GM19468 (cell line): ENCODE measurements around the gene EPN2.
"Not testable (repeated sequence)": the region's sequence is repeated elsewhere in the genome, so short reads cannot be mapped to it uniquely, and the experiment has no call there.

Source experiments
- ATAC-seq: cut with Tn5 transposase; IDR thresholded peaks from one replicate; pipeline ENCODE4 v1.9.1; 2021; ENCODE audit warnings: mild to moderate bottlenecking, moderate library complexity, moderate number of reproducible peaks; ENCODE audit not compliant: unreplicated experiment; ENCODE audit errors: extremely low read depth

The EPN2 gene

DNA sequence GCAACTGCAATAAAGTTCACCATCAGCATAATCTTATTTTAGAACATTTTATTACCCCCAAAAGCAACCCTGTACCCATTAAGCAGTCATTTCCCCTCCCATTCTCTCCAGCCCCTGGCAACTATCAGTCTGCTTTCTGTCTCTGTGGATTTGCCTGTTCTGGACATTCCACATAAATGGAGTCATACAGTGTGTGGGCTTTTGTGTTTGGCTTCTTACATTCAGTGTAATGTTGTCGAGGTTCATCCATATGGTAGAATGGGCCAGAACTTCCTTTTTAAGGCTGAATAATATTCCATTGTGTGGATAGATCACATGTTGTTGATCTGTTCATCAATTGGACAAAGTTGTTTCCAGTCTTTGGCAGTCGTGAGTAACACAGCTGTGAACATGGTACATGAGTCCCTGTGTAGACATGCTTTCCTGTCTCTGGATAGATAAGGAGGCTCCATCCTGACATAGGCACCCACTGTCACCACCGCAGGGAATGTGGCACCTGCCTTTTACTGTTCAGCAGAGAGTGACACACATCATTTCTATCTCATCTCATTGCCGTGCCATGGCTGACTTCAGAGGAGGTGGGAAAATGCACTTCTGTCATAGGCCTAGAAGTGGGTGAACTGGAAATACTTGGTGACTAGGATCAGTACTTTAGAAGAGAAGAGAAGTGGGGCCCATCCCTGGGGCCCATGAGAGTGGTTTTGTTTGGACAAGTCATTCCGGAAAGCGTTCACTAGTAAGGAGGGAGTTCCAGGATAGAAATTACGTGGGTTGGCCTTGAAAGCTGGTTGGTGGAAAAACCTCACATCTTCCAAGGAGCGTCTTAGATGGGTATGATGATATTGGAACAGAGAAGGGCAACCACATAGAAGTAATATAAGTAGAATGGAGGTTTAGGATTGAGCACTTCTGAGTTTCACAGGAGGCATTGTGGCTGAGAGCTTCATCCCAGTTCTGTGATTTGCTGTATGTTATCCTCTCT is 25.8 kb downstream of the EPN2 start:
- no peak for ATAC-seq

DNA sequence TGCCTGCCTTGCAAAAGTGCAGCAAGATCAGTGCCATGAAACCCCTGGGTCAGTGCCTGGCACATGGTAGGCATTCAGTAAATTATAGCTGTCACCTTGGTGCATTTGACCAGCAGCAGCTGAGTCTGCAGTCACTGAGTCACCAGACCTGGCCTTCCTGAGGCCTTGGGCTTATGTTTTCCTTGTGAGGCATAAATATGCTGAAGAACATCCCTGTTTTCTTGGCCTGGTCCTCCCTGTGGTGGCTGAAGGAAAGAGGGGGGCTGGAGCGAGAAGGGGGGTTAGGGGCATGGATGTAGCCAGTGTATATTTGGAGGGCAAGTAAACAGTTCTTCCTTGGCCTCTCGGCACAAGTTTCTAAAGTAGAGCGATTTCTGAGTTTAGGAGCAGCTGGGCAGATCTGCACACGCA is 26.5 kb downstream of the EPN2 start:
- no peak for ATAC-seq

DNA sequence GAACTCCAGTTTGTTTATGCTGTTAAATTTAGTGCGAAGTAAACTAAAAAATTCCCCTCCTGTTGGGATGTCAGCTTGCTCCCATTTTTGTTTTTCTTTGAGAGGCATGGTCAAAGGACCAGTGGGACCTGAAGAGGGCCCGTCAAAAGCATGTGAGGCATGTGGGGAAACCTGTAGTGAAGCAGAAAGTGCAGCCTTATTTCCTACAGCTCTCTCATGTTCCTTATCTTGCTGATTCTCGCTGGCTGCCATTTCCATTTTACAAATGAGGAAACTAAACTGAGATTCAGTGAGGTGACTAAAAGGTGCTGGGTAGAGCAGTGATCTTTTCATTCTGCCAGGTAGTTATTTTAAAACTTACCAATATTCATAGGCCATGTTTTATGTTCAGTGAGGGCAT is 27.1 kb downstream of the EPN2 start:
- no peak for ATAC-seq

DNA sequence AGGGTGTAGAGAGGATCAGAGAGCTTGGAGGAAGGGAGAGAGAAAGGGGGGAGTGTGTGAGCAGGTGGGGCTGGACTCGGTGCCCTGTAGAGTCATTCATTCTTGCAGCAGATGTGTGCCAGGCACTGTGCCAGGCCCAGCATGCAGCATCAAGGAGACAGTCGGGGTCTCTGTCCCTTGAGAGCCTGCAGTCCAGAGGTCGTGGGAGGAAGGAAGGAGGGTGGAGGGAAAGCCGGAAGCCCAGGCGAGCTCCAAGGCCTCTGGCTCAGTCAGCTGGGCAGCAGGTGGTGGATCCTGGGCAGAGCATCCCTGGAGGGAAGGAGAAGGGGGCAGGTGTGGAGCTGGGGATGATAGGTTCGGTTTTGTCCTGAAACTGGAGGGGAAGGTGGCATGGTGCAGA is 27.5 kb downstream of the EPN2 start:
- no peak for ATAC-seq

DNA sequence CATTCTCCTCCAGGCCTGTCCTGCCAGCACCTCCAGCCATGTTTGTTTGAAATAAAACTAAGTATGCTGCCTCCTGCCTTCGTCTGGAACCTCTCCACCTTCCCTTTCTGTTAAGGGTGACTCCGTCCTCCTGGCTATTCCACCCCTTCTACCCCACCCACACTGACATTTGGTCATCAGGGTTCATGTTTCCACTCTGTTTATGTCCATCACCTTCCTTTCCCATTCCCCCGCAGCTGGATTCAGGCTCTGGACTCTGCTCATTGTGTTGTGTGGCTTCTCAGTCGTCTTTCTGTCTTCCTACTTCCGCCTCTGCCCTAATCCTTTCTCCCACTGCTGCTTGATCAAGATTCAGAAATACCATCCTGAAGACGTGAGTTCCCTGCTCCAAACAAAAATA is 28.6 kb downstream of the EPN2 start:
- no peak for ATAC-seq

DNA sequence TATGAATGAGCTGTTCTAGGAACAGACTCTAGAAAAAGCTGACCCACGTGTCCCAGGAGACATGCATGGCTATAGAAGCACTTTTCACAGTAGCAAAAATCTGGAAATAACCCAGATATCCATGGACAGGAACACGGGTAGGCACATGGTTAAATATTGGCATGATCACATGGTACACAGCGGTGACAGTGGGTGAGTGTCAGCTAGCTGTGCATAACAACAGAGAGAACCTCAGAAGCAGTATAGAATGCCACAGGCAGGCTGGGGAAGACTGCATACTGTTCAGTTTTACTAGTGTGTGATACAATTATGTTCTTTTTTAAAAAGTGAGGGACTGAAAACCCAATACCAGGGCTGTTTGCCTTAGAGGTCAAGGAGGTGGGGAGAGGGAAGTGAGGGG is 31.4 kb downstream of the EPN2 start:
- ATAC-seq: no peak

DNA sequence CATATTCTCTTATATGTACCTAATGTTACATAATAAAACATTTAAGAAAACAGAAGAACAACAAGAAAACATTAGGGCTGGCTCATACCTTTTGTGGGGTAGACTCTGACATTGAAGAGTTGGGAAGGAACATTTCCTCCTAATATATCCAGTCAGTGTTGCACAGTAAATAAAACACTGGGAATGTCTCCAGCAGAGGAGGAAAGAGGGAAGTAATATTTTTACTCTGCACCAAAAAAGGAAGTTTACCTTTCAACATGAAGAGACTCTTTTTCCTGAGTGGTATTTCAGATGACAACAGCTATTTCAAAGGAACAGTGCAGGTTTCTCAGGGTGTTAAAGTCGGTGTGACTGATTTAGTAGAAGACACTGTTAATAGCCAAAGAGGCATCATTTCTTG is 31.9 kb downstream of the EPN2 start:
- ATAC-seq: no peak

DNA sequence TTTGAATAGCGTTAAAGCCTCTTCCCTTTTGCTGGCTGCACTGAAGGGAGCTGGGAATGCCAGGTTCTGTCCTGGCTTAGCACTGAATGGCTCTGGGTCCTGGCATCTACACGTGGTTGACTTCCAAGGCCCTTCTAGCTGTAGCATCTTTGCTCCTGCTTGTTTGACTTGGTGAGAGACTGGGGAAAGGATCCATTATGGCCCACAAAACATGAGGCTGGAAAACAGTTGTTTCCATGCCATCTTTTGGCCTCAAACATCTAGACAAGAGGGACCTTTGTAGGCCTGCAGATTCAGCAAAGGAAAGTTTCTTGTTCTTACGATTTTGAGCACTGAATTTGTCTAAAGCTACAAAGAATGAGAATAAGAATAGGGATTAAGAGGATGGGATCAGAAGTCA is 32.5 kb downstream of the EPN2 start:
- ATAC-seq: no peak

DNA sequence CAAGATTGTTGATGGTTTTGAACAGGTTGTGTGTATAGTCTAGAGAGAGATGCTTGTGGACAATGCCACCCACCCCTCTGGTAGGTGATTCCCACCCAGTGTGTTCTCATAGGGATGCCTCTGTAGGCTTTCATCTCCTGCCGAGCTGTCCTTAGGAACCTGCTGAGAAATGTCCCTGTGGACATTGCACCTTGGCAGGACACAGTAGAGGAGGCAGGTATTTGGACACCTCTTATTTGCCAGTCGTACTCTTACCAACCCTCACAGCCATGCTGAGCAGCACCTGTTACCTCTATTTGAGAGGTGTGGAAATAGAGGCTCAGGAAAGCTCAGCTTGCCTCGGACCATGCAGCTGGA is 33.2 kb downstream of the EPN2 start:
- no peak for ATAC-seq

DNA sequence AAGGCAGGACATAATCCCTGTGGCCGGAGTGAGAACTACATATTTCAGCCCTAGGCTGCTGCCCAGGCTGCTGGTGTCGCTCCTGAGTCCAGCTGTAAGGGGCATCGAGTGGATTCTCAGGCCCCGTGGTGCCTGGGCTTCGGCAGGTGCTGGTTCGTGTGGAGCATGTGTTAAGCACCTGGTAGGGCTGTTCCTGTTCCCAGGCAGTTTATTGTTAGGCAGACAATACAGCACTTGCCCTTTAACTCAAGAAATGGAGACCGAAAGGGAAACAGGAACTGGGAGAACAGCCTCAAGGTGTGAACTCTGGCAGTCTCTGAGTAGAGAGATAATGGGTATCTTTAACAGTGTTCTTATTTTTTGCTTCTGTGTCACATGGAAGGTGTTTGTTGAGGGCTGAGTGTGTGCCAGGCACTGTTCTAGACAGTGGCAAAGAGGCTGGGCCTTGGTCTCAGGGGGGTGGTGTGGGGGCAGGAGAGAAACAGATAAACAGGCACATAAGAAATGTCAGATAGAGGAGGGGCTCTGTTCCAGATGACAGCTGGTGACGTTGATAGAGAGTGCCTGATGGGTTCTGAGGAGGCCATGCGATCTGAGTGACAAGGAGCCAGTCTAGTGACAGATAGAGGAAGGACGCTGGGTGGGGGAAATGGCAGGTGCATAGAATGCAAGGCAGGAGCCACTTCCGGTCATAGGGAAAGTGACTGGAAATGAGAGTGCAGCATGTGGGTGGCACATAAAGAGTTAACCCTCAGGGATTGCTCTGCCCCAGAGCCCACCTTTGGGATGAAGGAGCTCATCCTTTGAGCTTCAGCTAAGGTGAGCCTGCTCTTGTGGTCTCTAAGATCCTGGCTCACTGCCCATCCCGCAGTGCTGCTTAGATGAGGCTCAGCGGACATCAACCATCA is 33.8 kb downstream of the EPN2 start:
- ATAC-seq: no peak

DNA sequence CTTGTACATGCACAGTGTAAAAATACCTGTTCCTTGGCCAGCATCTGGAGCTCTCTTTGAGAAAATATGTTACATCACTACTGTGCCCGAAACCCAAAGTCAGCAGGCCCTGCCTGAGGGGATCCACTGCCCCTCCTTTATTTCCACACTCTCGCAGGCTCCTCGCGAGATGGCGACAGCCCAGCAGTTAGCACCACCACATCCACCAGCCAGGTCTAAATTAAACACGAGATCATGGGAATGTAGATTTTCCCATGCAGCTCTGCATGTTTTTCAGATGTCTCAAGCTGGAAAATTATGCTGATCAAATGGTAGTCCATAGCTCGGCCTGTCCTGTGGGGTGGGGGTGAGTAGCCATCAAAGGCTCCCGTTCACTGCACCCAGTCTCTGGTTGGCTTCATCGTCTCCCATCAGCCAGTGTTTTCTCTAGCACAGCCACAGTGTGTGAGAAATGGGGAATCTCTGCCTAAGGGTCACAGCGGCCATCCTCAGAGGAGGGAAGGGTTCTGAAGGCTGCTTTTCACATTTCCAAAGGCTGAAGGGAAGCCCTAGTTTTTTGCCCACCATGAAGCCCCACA is 34.7 kb downstream of the EPN2 start:
- no peak for ATAC-seq

DNA sequence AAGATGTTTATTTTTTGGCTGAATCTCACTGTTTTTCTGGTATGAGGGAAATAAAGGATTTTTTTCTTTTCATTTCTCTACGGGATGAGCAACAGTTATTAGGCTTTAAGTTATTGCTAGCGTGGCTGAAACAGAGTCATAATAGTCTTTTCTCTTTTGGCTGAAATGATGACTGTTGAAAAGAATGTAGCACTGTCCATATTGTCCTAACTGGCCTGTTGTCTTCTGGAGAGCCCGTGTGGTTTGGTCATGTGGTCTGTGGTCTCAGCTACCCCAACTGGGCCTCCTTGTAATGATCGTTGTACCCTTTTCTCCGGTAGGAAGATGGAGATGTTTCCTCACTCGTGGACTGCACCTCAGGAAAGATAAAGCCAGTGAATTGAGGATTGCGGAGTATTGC is 36.6 kb downstream of the EPN2 start:
- no peak for ATAC-seq

DNA sequence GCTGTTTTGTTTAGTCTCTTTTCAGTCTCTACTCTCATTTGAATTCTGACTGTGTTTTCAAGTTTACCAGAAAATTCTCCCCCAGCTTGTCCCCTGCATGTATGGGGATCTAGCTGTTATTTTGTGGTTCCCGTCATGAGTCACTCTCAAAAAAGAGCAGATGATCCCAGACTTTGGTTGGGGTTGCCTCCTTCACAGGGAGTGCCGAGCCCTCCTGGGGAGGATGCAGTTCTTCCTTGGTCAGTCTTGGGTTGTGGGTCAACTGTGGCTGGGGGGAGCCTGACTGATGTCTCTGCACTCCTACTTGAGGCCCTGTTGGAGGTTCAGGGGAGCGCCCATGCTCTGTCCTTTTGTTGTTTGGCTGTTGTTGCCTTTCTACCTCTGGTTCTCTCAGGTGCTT is 37.7 kb downstream of the EPN2 start:
- no peak for ATAC-seq

DNA sequence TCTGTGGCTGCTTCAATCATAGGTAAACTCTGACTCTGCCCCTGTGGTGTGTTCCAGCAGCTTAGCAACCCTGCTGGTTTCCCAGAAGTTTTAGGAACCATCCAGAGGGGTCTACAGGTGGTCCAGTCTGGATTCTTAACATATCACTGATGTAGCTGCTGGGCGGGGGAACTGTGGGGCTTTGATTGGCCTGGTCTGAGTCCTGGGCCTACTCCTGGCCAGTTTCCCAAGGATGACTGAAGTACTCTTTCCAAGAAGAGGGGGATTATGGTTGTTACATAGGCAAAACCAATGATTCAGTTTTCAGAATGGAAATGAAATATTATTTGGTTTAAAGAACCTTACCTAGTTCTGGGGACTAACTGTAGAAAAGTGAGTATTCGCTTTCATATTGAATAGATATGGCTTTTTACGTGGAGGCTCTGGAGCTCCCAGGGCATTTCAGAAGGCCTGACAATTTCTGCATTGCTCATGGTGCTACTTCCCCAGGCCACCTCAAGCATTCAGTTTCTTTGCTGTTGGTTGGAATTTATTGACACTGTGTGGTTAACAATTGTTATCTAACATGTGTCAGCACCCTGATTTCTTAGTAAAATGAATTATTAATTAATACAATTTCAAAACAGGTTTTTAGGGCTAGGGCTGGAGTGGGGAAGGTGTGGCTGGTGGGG is 38.4 kb downstream of the EPN2 start:
- no peak for ATAC-seq

DNA sequence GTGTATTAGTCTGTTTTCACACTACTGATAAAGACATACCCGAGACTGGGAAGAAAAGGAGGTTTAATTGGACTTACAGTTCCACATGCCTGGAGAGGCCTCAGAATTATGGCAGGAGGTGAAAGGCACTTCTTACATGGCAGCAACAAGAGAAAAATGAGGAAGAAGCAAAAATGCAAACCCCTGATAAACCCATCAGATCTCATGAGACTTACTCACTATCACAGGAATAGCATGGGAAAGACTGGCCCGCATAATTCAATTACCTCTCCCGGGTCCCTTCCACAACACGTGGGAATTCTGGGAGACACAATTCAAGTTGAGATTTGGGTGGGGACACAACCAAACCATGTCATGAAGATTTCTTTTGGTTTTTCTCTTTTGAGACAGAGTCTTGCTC is 41.1 kb downstream of the EPN2 start:
- ATAC-seq: not testable (repeated sequence)

DNA sequence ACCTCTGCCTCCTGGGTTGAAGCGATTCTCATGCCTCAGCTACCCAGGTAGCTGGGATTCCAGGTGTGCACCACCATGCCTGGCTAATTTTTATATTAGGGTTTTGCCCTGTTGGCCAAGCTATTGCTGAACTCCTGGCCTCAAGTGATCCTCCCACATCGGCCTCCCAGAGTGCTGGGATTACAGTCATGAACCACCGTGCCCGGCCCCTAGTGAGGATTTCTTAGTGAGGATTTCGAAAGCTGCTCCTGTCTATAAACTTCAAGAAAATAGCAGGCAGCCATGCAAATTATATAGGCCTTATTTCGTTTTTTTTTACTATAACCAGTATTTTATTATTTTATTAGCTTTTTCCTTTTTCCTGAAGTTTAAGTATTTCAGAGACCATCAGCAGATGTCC is 41.6 kb downstream of the EPN2 start:
- ATAC-seq: no peak

DNA sequence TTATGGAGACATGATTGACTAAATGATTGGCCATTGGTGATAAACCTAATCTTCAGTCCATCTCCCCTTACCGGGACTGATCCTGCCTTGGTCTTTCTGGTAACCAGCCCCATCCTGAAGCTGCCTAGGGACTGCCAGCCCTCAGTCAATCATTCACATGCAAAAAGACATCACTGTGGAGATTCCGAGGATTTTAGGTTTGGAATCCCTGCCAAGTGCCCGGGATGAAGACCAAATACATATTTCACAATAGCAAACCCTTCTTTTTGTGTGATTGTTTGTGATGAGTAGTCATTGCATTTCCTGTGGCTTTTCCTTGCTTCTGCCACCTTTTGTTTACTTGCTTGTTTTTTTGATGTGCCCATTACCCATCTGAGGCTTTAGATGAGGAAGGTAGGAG is 44.0 kb downstream of the EPN2 start:
- ATAC-seq: no peak

DNA sequence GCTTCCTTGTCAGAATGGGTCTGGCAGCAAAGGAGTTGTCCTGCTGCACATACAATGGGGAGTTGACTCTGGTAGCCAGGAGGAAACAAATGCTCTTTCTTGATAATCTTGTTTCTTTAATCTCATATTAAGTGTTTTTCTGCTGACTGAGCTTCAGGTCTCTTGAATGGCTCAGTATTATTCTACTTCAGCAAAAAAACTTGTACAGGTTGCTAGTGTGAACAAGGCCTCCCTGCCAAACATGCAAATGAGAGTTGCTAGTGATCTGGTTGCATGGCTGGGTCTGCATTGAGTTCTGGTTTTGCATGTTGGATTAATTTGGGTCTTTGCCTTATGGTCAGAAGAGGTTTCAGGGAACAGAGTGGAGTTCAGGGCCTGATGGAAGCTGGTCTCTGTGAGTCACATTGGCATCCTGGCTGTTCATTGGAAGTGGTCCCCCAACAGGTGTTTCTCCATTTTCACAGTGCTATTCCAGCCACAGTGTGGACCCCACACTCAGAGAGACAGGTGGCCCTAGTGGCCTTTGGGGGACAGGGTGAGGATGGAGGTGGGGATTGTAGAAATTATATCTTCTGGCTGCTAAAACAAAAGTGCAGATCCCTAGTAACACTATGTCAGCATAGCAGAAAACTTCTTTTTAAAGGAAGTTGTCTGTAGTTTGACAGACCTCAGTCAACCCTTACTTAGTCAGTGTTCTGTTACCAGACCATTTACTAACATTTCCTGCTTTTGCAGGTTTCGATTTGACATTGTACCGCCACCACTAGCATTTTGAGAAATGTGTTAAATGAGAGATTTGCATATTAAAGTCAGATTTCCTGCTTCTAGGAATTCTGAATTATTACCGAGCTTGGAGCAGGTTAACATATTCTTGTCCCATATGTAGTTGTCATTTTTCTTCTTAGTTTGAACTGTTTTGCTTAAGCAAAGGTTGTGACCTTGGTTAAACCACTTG is 47.1 kb downstream of the EPN2 start:
- no peak for ATAC-seq

DNA sequence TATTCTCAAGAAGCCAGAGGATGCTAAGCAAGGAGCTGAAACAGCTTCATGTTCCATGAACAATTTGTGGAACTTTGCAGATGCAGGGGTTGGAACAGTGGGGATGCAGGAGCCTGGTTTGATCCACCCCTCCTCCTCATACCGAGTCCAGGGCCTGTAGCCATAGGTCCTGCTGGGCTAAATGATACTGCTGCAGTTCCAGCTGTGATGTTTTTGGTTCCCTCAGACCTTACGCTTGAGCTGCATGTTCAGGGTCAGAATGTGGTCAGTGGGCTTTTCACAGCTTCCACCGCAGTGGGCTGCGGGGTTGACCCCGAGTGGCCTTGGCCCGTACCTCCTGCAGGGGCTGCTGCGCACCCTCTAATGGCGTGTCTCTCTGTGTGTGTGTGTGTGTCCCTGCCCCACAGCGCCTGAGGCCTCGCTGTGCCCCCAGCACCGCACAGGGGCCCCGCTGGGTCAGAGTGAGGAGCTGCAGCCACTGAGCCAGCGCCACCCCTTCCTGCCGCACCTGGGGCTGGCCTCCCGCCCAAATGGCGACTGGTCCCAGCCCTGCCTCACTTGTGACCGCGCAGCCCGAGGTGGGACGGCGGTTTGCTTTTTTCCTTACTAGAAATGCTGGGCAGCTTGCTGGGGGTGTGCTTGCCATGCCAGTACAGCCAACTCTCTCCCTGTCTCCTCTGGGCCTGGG is 48.2 kb downstream of the EPN2 start:
- no peak for ATAC-seq
